DMS 273 treated with DMSO at 0.1 percent for 48 hours (cell line): ENCODE data around the gene INSM1.

Experiments used
- DNase-seq: peaks from one replicate; lab custom pipeline; 2025; lab: John Stamatoyannopoulos, UW

The INSM1 gene

DNA sequence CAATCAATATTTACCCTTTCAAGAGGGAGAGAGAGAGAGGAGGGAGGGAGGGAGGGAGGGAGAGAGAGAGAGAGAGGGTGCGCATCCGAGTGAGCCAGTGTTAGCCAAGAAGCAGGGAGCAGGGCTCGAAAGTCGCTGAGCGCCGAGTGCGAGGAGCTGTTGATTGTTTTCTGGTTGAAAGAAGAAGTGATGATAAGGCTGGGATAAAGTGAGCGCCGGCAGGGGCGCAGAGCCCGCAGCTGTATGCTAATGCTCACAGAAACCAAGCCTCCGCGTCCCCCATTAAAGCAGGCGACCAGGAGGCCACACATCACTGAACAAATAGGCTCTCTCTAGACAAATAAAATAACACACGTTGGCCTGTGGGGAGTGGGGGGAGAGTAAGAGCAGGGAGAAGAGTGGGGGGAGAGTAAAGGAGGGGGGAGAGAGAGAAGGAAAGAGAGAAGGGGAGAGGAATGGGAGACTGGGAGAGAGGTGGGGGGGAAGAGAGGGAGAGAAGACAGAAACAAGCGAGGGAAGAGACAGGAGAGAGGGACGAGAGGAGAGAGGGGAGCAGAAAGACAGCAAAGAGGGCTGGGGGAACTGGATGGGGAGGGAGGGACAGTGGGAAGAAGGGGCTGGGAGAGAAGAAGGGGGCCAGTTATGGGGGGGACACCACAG lies 5.0 kb upstream of the INSM1 start:
- DNase-seq: no peak

DNA sequence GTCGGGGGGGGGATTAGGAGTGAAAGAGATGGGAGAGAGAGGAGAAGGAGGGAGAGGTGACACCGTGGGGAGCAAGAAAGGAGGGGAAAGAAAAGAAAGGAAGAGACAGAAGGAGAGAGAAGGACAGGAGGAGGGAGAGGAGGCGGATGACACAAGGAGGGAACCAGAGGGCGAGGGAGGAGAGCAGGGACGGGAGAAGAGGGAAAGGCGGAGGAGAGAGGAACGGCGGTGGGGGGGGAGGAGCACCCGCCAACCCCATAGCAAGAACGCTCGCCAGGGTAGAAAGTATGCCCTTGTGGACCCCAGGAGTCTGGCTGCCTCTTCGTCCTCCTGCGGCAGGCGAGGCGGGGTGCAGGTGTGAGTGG lies 4.5 kb upstream of the INSM1 start:
- DNase-seq: no peak

DNA sequence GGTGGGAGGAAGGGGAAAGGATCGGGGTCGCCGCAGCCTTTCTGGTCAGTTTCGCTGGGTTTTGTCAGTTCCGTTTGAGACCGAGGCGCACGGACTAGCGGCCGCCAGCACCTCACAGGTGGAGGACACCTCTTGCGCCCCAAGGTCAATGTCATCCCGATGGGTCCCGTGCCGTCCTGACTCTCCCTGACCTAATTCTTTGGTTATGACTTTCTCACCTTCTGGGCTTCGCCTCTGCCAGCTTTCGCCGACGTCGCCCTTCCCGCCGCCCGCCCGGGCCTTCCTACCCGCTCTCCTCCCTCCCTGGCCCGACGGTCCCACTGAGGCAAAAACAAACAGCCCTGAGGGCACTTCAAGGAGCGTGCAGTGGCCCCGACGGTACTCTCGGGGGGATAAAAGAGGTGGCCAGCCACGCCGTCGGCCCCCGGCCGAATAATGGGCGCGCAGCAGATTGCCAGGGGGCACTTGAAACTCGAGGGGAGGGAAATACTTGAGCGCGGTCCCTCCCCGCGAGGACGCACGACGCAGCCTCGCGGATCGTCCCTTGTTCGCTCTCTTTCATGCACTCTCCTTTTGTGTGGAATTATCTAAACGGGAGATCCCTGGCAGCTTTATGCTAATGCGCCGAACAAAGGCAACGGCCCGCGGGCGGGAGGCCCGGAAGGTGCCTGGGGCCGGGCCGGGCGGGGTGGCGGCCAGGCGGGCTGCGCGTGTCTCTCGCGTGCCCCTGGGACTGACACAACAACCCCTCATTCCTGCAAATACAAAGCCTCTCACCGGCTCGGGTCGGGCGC lies 3.9 kb upstream of the INSM1 start:
- DNase-seq: no peak

DNA sequence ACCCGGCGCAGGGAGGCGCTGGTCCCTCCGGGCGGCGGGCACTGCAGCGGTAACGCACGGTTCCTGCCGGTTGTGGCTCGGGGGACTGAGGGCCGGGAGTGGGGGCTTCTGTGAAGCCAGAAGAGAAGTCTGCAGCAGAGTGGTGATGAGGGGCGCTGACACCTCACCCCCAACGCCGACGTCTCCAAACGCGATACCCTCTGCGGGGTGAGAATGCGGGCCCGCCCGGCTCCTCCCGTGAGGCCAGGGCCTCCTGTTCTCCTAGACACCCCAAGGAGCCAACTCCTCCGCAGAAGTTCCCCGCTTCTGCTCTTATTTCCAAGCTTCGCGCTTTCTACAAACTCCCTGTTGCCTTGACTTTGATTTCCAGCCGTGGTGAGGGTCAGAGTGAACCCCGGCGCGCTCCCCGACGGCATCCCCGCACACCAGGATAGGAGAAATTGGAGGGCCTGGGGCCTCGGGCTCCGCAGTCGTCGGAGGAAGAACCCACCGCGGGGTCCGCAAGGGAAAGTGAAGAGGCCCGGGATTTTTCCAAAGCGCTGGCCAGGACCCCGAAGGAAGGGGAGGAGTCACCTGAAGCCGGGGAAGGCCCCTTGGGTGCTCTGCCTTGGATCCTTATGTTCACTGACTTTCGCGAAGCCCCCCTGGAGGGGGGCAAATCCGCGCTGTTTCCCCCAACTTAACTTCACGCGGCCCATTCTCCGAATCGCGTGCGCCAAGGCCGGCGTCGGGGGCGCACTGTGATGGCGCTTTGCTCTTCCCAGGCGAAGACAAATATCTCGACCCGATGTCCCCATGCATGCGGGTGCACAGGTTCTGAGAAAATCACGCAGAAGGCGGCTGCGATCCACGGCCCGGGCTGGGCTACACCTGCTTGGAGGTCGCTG lies 3.1 kb upstream of the INSM1 start:
- no peak for DNase-seq

DNA sequence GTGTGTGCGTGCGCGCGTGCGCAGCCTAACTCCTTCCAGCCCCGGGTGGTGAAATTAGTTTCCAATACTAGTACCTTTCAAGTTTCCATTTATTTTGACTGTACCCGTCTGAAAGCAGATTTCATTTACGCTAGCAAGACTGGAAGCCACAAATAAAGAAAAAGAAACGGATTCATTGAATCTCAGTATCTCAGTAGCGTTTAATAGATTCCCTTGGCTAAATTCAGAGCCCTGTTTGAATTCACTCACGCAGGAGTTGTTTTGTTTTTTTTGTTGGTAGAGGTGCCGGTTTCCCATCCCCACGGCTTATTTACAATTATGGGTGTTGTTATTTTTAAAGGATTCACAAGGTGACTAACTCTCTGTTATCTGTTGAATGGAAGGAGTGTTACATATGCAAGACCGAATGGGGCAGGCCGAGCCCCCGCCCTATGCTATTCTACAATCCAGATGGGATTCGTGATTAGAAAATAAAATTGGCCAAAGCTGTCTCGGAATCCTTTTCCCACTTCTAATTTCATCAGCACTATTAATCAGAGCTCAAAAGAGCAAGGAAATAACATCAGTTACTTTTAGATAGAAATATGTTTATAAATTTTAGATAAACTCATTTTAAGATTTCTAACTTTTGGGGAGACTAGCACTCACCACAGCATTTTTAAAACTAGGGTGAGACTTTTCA lies 2.3 kb upstream of the INSM1 start:
- no peak for DNase-seq

DNA sequence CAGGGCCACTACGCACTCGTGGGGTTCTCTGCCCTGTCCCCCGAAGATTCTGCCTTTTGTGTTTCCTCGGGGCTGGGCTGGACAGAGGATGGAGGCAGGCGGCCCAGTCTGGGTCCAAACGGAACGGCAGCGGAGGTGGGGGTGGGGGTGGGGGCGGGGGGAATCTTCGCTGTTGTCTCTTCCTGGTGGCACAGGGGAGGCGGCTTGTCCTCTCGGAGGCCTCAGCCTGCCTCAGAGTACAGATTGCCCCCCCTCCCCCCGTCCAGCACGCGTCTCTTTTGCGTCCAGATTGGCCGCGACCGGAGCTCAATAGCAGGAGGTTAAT lies 1.4 kb upstream of the INSM1 start:
- no peak for DNase-seq

DNA sequence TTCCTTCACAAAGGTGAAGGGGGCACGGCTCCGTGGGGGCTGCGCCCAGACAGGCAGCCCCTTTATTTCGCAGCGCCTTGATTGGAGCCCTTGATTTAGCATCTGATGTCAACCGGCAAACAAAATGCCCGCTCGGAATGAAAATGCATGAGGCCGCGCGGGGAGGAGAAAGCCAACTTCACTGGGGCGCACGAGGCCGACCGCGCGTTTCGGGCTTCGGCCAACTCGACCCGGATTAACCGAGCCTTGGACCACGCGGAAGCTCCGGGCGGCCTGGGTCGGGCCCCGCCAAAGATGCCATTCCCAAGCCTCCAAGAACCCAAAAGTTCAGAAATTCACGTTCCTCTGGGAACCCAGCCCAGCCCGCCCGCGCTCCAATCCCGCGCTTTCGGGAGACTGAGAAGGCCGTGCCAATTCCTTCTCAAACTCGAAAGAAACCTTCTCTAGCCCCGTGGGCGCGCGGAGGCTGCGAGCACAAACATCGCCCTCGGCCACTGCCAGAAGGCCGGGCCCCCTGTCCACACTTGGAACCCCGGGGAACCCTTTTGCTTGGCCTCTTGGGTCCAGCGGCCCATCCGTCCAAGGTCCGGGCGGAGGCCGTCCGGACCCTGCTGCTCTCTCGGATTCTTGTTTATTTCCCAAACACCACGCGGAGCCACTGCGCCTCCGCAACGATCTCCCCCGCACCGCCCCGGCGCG lies 879 bp upstream of the INSM1 start:
- no peak for DNase-seq

DNA sequence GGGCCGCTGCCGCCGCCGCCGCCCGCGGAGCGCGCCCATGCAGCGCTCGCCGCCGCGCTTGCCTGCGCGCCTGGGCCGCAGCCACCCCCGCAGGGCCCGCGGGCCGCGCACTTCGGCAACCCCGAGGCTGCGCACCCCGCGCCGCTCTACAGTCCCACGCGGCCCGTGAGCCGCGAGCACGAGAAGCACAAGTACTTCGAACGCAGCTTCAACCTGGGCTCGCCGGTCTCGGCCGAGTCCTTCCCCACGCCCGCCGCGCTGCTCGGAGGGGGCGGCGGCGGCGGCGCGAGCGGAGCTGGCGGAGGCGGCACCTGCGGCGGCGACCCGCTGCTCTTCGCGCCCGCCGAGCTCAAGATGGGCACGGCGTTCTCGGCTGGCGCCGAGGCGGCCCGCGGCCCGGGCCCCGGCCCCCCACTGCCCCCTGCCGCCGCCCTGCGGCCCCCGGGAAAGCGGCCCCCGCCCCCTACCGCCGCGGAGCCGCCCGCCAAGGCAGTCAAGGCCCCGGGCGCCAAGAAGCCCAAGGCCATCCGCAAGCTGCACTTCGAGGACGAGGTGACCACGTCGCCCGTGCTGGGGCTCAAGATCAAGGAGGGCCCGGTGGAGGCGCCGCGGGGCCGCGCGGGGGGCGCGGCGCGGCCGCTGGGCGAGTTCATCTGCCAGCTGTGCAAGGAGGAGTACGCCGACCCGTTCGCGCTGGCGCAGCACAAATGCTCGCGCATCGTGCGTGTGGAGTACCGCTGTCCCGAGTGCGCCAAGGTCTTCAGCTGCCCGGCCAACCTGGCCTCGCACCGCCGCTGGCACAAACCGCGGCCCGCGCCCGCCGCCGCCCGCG lies 730 bp downstream of the INSM1 start:
- DNase-seq: no peak

DNA sequence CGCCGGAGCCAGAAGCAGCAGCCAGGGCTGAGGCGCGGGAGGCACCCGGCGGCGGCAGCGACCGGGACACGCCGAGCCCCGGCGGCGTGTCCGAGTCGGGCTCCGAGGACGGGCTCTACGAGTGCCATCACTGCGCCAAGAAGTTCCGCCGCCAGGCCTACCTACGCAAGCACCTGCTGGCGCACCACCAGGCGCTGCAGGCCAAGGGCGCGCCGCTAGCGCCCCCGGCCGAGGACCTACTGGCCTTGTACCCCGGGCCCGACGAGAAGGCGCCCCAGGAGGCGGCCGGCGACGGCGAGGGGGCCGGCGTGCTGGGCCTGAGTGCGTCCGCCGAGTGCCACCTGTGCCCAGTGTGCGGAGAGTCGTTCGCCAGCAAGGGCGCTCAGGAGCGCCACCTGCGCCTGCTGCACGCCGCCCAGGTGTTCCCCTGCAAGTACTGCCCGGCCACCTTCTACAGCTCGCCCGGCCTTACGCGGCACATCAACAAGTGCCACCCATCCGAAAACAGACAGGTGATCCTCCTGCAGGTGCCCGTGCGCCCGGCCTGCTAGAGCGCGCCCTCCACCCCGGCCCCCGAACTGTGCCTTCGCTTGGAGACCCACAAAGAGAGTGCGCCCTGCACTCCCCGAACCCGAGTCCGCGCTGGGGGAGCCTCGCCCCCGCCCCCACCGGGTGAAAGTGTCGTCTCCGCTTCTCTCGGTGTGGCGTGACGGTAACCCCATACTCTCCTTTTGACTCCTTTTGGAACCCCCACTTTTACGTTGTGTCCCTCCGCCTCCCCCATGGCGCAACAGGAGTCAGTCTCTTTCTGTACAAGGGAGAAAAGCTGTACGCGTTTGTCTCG lies 1.6 kb downstream of the INSM1 start:
- no peak for DNase-seq

DNA sequence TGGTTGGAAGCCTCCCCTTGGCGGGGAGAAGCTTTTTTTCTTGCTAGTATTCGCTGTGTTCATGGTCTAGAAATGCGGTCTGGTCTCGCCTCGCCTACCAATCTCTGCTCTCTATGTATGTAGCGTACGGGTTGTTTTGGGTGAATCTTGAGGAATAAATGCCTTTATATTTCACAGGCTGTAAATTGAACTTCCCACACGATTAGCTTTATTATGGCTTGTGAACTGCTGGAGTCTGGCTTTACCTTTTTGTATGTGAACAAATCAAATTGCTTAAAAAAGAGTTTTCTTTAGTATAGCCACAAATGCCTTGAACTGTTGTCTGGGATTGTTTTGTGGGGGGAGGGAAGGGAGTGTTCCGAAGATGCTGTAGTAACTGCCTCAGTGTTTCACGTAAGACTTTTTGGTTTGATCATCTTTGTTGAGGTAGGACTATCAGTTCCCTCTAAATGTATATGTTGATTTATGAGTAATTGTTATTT lies 2.2 kb downstream of the INSM1 start:
- DNase-seq: peak; percentile 23

DNA sequence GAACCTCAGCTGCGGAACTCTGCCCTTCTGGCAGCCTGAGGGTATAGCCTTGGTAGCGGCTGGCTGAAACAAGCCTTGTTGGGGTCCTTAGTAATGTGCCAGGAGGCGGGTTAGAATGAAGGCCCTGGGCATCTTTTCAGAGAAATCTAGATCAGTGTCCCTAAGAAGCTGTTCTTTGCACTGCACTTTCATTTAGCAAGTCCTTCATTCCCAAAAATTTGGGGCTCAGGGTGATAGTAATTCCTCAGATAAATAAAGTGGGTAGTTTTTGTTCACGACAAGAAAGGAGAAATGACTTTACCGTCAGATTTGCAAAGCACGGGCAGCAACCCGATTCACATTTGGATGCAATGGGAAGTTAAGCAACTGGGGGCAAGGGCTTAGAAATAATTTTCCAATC lies 3.2 kb downstream of the INSM1 start:
- no peak for DNase-seq

DNA sequence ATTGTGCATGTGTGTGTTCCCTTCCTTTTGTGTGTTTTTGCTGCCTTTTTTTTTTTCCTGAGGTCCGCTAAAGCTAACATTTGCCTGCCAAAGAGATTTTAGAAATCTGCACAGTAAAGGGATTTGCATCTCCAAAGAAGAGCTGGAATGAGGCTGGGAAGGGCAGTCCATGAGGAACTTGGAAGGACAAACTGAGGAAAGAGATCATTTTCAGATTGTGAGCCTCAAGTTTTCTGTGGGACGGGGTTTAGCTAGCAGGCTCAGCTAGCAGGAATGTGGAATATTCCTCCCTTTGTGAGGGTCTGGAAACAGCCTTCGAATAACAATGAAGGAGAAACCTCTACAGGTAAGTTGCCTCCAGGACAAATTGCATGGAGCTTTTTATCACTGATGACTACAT lies 3.8 kb downstream of the INSM1 start:
- no peak for DNase-seq

DNA sequence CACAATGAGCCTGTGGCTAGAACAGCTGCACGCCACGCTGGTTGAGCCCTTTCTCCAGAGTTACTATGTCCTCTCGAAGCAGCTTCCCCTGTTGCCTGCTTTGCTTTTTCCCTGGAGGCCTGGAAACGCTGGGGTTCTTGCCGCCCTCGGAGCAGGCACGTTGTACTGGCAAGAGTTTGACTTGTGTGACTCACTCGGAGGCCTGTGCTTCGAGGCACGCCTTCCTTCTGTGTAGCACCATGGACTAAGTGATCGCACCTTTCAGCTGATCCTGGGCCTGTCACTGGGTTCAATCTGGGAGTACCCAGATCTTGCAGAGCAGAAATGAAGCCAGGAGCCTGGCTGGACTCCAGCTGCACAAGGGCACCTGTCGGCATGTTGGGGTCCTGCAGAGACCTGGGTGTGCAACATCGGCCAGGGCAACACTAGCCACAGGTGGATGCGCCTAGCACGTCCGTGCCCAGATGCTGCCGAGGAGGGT lies 5.2 kb downstream of the INSM1 start:
- no peak for DNase-seq

DNA sequence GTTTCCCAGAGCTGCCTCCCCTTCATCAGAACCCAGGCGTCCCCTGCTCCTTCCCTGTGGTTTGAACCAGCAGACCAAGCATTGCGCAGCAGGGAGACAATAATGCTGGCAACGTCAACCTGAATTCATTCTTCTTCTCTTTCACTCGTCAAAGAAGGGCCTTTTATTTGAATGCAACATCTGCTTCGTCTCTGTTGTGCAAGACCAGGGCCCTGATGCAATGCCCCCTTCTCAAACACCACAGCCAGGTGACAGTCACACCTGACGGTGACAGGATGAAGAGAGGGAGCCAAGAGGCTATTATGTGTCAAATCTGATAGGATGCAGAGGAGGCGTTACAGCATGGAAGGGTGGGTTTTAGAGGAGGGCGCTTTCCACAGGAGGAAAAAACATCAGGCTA lies 8.0 kb downstream of the INSM1 start:
- no peak for DNase-seq

DNA sequence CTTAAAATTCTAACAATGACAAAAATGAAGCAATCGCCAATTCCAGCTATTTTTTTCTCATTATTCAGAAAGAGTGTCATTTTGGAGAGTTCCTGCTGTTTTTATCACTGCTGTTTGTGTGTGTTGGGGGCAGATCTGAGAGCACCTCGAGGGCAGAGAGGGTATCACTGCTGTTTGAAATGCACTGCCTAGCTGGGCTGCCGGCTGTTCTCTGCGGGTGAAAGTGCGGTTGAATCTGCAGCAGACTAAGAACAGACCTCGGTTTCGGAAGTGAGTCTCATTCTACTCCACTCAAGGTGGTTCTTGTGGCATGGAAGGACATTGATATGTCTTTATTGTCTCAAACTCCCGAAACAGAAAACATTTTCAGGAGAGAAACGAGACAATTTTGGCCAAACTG lies 18.3 kb downstream of the INSM1 start:
- DNase-seq: no peak

DNA sequence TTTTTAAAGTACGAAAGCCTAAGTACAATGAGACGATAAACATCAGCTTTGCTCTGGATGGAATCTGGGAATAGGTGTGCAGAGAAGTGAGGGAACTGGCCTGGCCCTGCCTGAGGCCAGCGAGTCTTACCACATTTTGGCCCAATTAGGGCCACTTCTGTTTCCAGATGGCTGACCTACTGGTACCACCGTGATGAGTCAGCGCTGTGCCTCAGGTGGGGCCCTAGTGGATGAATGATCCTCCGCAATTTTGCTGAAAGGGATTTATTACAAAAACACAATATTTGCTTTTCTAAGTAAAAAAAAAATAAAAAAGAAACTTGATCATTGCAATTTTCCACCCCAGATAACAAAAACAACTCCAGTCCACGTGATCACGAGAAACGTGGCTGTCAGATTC lies 22.5 kb downstream of the INSM1 start:
- DNase-seq: no peak

DNA sequence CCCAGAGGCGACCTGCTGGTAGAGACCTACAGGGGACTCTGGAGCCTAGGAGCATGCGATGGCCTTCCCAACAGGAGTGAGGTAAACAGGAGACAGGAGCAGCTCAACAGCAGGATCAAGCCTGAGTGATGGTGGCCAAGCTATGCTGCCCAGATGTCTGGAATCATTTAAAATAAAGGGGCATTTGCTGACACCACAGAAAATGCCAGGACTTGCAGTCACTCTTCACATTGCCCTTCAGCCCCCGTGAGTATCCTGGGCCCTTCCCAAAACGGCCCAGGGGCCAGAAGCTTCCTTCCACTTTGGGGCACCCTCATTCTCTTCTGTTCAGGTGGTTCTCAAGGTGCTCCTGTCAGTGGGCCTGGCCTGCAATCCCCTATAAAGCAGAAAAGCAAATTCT lies 23.2 kb downstream of the INSM1 start:
- DNase-seq: no peak

DNA sequence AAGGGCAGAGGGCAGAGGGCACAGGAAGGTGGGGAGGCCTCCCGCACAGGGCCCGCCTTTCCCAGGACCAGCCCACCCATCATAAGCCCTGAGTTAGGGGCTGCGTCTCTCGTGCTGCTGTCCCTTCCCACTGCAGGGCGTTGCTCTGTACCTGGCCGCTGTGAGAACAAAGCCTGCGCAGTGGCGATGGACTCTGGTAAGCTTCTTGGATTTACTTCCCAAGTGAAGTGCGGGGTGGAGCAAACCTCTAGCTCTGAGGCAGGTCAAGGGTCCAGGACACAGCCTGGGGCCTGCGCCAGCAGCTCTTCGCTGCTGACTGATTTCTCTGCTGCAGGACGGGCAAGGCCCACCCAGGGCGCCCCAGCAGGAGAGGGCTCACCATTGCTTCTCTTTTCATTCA lies 23.9 kb downstream of the INSM1 start:
- no peak for DNase-seq

DNA sequence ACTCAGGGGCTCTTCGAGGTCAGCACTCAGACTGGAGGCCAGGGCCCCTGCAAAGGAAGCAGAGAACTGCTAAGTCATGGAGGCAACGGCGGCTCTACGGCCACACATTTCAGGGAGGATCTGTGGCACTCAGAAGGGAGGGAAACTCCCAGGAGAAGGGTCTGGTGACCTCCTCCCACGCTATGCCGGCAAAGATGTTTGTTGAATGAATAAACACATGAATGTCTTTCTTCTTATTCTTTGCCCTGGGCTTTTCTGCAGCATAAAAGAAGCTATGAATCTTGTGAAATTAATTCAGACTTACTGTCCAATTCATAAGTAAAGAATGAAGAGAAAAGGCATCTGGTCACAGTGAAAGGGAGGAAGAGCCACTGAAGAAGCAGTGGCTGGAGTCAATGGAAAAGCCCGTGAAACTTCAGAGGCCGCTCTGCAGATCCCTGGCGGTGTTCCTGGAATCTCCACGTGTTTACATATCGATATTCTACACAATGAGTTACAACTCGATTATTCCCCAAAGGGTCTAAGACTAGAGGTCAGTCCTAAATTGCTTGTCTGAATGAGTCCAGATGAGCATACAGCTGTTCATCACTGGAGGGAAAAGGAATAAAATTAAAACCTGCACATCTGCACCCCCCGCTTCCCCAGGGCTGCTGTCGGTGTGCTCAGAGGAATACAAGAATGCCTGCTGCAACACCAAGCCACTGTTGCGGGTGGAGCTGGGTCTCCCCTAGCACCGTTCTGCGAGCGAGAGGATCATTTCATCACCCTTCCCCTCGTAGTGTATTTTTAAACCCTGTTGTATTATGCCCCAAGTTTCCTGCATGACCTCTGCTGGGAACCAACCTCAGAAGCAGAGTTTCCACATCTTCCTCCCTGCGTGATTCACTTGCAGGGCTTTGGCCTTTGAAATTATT lies 25.6 kb downstream of the INSM1 start:
- DNase-seq: no peak
